ENCODE results near the gene MSH2.
"Not testable (repeated sequence)": the region's sequence is repeated elsewhere in the genome, so short reads cannot be mapped to it uniquely, and the experiment has no call there.

MSH2 gene

DNA sequence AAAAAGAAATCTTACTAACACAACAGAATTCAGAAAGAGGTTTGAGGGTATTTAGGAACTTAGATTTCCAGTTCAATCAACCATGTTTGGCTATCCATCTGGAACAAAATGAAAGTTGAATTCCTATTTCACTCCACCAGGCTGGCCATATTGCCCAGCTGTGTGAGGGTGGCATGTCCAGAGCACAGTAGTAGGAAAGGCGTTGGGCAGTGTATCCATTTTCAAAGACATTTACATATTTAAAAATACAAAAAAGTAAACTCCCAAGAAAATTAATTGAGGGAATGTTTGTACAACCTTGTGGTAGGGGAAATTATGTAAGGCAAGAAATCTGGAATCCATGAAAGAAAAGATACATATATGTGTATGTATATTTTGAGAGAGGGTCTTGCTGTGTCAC lies 21.5 kb upstream of the MSH2 start:
- Histone ChIP-seq H3K9me3 (ENCODE audit: control insufficient read depth, insufficient read depth, low read length) (no peaks in the 10 kb centered on the region), H3K4me3 (ENCODE audit: low read depth, low read length) (no peak overlapping the region), H3K36me3 (ENCODE audit: control insufficient read depth, insufficient read depth, low read length) (peaks cover 33% of the 10 kb centered on the region), H3K4me1 (ENCODE audit: control insufficient read depth, insufficient read depth, low read length) (no peaks in the 10 kb centered on the region), H3K27me3 (ENCODE audit: control insufficient read depth, insufficient read depth, low read length) (no peaks in the 10 kb centered on the region), H3K9ac (ENCODE audit: low read depth, low read length) (no peak overlapping the region)

DNA sequence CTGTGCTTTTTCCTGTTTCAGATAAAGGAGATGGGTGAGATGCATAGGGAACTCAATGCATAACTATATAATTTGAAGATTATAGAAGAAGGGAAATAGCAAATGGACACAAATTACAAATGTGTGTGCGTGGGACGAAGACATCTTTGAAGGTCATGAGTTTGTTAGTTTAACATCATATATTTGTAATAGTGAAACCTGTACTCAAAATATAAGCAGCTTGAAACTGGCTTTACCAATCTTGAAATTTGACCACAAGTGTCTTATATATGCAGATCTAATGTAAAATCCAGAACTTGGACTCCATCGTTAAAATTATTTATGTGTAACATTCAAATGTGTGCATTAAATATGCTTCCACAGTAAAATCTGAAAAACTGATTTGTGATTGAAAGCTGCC lies 16.4 kb upstream of the MSH2 start:
- Histone ChIP-seq H3K4me1 (ENCODE audit: control insufficient read depth, insufficient read depth, low read length) (no peaks in the 10 kb centered on the region), H3K9me3 (ENCODE audit: control insufficient read depth, insufficient read depth, low read length) (no peaks in the 10 kb centered on the region), H3K36me3 (ENCODE audit: control insufficient read depth, insufficient read depth, low read length) (peaks cover 7% of the 10 kb centered on the region), H3K27me3 (ENCODE audit: control insufficient read depth, insufficient read depth, low read length) (no peaks in the 10 kb centered on the region), H3K4me3 (ENCODE audit: low read depth, low read length) (no peak overlapping the region), H3K9ac (ENCODE audit: low read depth, low read length) (no peak overlapping the region)

DNA sequence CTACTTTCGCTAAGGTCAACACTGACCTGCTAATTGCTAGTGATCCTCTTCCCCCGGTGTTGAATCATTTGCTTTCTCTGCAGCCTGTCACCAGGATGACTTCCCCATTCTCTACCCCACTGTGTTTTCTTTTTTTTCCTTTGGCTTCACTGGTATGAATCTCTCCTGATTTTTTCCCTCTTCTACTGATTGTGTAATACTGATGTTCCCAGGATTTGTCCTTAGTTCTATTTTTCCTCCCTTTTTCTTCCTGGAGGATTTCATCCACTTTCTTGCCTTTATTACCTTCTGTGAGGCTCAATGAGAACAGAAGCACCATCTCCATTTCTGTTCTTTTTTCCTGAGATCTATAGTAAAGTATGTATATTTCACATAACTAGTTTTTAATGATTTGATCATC lies 14.1 kb upstream of the MSH2 start:
- Histone ChIP-seq H3K36me3 (ENCODE audit: control insufficient read depth, insufficient read depth, low read length) (no peaks in the 10 kb centered on the region), H3K4me1 (ENCODE audit: control insufficient read depth, insufficient read depth, low read length) (no peaks in the 10 kb centered on the region), H3K4me3 (ENCODE audit: low read depth, low read length) (no peak overlapping the region), H3K9me3 (ENCODE audit: control insufficient read depth, insufficient read depth, low read length) (no peaks in the 10 kb centered on the region), H3K27me3 (ENCODE audit: control insufficient read depth, insufficient read depth, low read length) (no peaks in the 10 kb centered on the region), H3K9ac (ENCODE audit: low read depth, low read length) (no peak overlapping the region)

DNA sequence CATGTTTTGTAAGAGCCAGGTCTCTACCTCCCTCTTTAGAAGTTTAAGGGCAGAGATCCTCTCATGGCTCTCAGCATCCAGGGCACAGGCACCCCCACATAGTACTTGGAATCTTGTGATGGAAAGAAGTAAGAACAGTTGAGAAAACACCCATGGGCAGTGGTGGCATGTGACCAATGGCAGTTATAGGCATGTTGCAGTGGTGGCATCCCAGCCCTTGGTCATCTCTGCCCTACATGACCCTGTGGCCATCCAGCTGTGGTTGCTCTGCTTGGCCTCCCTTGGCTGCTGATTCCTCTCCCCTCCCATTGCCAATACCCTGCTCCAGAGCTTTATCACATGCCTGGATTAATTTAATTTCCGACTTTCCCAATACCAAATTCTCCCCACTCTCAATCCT lies 13.3 kb upstream of the MSH2 start:
- H3K9me3 ChIP-seq (ENCODE audit: control insufficient read depth, insufficient read depth, low read length), result no peaks in the 10 kb centered on the region
- no peaks in the 10 kb centered on the region for H3K27me3 ChIP-seq (ENCODE audit: control insufficient read depth, insufficient read depth, low read length)
- no peaks in the 10 kb centered on the region for H3K4me1 ChIP-seq (ENCODE audit: control insufficient read depth, insufficient read depth, low read length)
- no peak overlapping the region for H3K4me3 ChIP-seq (ENCODE audit: low read depth, low read length)
- no peaks in the 10 kb centered on the region for H3K36me3 ChIP-seq (ENCODE audit: control insufficient read depth, insufficient read depth, low read length)
- no peak overlapping the region for H3K9ac ChIP-seq (ENCODE audit: low read depth, low read length)

DNA sequence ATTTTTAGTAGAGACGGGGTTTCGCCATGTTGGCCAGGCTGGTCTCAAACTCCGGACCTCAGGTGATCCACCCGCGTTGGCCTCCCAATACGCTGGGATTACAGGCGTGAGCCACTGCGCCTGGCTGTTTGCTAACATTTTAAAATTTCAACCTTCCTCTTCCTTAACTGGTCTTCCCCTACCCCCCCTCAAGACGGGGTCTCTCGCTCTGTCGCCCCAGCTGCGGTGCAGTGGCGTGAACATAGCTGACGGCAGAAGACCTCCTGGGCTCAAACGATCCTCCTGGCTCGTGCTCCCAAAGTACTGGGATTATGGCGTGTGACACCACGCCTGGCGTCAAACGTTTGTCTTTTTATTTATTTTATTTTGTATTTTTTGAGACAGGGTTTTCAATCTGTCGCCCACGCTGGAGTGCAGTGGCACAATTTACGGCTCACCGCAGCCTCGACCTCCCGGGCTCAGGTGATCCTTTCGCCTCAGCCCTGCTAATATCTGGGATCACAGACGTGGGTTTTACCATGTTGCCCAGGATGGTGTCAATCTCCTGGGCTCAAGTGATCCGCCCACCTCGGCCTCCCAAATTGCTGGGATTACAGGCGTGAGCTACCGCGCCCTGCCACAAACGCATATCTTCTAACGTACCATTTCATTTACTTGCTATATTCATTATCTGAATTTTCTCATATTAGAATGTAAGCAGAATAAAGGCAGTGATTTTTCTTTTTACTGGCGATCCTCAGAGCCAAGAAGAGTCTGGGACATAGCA lies 984 bp upstream of the MSH2 start:
- H3K27me3 ChIP-seq (ENCODE audit: control insufficient read depth, insufficient read depth, low read length), result no peaks in the 10 kb centered on the region
- H3K4me3 ChIP-seq (ENCODE audit: low read depth, low read length), result peak overlapping the region; percentile 93
- H3K36me3 ChIP-seq (ENCODE audit: control insufficient read depth, insufficient read depth, low read length), result peaks cover under 1% of the 10 kb centered on the region
- no peaks in the 10 kb centered on the region for H3K9me3 ChIP-seq (ENCODE audit: control insufficient read depth, insufficient read depth, low read length)
- peaks cover 5% of the 10 kb centered on the region for H3K4me1 ChIP-seq (ENCODE audit: control insufficient read depth, insufficient read depth, low read length)
- H3K9ac ChIP-seq (ENCODE audit: low read depth, low read length), result peak overlapping the region; percentile 74

DNA sequence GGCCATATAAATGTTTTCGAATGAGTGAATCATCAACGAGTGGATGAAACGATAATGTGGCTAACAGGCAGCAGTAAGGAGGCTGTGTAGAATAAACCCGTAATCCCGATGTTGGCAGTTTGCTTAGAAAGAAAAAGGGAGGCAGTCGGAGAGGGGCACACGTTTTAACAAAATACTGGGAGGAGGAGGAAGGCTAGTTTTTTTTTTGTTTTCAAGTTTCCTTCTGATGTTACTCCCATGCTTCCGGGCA lies 476 bp upstream of the MSH2 start:
- H3K4me1 ChIP-seq (ENCODE audit: control insufficient read depth, insufficient read depth, low read length), result peaks cover 7% of the 10 kb centered on the region

DNA sequence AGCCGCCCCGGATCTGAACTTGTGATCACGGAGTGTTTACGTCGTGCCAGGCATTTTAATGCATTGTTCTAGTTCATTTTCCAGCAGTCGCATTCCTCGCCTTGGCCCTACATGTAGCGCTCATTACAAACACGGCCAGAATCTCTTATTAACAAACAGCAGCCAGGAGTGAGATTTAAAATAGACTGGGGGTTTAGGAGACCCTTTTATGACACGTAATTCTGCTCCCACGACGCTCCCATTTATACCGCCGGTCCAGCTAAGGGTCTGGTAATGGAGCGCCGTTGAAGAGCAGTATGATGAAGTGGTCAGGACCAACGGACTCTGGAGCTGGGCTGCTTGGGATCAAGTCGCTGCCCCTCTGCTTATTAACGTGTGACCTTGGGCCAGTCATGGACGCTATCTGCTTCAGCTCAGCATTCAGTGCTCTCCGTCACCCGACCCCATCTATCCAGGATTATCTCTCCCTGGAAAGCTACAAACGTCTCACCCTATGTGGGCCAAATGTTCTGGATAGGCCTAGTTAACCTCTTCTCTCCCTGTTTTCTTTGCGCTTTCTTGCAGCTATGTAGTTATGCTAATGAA lies 745 bp downstream of the MSH2 start:
- H3K9ac ChIP-seq (ENCODE audit: low read depth, low read length), result peak overlapping the region; percentile 70
- peaks cover 5% of the 10 kb centered on the region for H3K36me3 ChIP-seq (ENCODE audit: control insufficient read depth, insufficient read depth, low read length)
- H3K4me3 ChIP-seq (ENCODE audit: low read depth, low read length), result peak overlapping the region; percentile 93
- H3K27me3 ChIP-seq (ENCODE audit: control insufficient read depth, insufficient read depth, low read length), result no peaks in the 10 kb centered on the region
- H3K4me1 ChIP-seq (ENCODE audit: control insufficient read depth, insufficient read depth, low read length), result peaks cover 9% of the 10 kb centered on the region
- H3K9me3 ChIP-seq (ENCODE audit: control insufficient read depth, insufficient read depth, low read length), result no peaks in the 10 kb centered on the region

More for the DNA sequence above, 476 bp upstream of the MSH2 start:
- Histone ChIP-seq H3K9me3 (ENCODE audit: control insufficient read depth, insufficient read depth, low read length) (no peaks in the 10 kb centered on the region), H3K4me3 (ENCODE audit: low read depth, low read length) (peak overlapping the region; percentile 93), H3K27me3 (ENCODE audit: control insufficient read depth, insufficient read depth, low read length) (no peaks in the 10 kb centered on the region), H3K9ac (ENCODE audit: low read depth, low read length) (peak overlapping the region; percentile 74), H3K36me3 (ENCODE audit: control insufficient read depth, insufficient read depth, low read length) (peaks cover 5% of the 10 kb centered on the region)

DNA sequence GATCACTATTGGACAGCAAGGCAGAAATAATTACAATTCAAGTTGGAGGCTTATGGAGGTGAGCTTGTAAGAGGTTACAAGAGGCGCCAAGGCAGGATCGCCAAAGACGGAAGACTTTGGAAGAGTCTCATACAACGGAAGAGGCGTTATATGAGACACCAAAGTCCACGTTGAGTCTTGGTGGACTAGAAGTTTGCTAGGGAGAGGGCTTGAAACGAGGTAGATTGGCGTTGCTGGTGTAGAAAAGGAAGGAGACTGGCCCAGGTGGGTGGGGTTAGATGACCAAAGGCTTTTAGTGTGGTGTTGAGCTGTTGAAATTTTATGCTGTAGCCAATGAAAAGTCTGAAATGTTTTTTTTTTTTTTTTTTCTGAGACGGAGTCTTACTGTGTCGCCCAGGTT lies 1.4 kb downstream of the MSH2 start:
- H3K4me3 ChIP-seq (ENCODE audit: low read depth, low read length), result peak overlapping the region; percentile 93
- H3K4me1 ChIP-seq (ENCODE audit: control insufficient read depth, insufficient read depth, low read length), result peaks cover 9% of the 10 kb centered on the region
- no peaks in the 10 kb centered on the region for H3K27me3 ChIP-seq (ENCODE audit: control insufficient read depth, insufficient read depth, low read length)
- no peaks in the 10 kb centered on the region for H3K9me3 ChIP-seq (ENCODE audit: control insufficient read depth, insufficient read depth, low read length)
- peak overlapping the region; percentile 70 for H3K9ac ChIP-seq (ENCODE audit: low read depth, low read length)
- H3K36me3 ChIP-seq (ENCODE audit: control insufficient read depth, insufficient read depth, low read length), result peaks cover 5% of the 10 kb centered on the region

DNA sequence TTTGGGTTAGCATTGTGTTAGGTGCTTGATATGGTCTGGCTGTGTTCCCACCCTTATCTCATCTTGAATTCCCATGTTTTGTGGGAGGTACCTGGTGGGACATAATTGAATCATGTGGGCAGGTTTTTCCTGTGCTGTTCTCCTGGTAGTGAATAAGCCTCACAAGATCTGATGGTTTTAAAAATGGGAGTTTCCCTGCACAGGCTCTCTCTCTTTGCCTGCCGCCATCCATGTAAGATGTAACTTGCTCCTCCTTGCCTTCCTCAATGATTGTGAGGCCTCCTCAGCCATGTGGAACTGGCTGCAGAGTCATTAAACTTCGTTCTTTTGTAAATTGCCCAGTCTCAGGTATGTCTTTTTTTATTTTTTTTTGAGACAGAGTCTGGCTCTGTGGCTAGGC lies 2.8 kb downstream of the MSH2 start:
- Histone ChIP-seq H3K9ac (ENCODE audit: low read depth, low read length) (no peak overlapping the region), H3K4me1 (ENCODE audit: control insufficient read depth, insufficient read depth, low read length) (peaks cover 9% of the 10 kb centered on the region), H3K36me3 (ENCODE audit: control insufficient read depth, insufficient read depth, low read length) (peaks cover 5% of the 10 kb centered on the region), H3K4me3 (ENCODE audit: low read depth, low read length) (no peak overlapping the region), H3K27me3 (ENCODE audit: control insufficient read depth, insufficient read depth, low read length) (no peaks in the 10 kb centered on the region), H3K9me3 (ENCODE audit: control insufficient read depth, insufficient read depth, low read length) (no peaks in the 10 kb centered on the region)

DNA sequence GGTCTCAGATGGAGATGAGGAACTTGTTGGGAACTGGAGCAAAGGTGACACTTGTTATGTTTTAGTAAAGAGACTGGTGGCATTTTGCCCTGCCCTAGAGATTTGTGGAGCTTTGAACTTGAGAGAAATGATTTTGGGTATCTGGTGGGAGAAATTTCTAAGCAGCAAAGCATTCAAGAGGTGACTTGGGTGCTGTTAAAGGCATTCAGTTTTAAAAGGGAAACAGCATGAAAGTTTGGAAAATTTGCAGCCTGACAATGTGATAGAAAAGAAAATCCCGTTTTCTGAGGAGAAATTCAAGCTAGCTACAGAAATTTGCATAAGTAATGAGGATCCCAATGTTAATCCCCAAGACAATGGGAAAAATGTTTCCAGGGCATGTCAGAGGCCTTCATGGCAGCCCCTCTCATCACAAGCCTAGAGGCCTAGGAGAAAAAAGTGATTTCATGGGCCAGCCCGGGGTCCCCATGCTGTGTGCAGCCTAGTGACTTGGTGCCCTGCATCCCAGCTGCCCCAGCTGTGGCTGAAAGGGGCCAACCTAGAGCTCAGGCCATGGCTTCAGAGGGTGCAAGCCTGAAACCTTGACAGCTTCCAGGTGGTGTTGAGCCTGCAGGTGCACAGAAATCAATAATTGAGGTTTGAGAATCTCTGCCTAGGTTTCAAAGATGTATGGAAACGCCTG lies 3.8 kb downstream of the MSH2 start:
- H3K4me3 ChIP-seq (ENCODE audit: low read depth, low read length), result peak overlapping the region; percentile 3
- not testable (repeated sequence) for H3K4me1 ChIP-seq (ENCODE audit: control insufficient read depth, insufficient read depth, low read length); H3K9ac ChIP-seq (ENCODE audit: low read depth, low read length); H3K9me3 ChIP-seq (ENCODE audit: control insufficient read depth, insufficient read depth, low read length); H3K27me3 ChIP-seq (ENCODE audit: control insufficient read depth, insufficient read depth, low read length)
- peaks cover 14% of the 10 kb centered on the region for H3K36me3 ChIP-seq (ENCODE audit: control insufficient read depth, insufficient read depth, low read length)

DNA sequence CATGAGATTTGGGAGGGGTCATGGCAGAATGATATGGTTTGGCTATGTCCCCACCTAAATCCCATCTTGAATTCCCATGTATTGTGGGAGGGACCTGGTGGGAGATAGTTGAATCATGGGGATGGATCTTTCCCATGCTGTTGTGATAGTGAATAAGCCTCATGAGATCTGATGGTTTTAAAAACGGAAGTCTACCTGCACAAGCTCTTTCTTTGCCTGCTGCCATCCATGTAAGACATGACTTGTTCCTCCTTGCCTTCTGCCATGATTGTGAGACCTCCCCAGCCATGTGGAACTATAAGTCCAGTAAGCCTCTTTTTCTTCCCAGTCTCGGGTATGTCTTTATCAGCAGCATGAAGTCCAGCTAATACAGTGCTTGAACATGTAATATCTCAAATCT lies 5.0 kb downstream of the MSH2 start:
- not testable (repeated sequence) for H3K27me3 ChIP-seq (ENCODE audit: control insufficient read depth, insufficient read depth, low read length); H3K9me3 ChIP-seq (ENCODE audit: control insufficient read depth, insufficient read depth, low read length); H3K9ac ChIP-seq (ENCODE audit: low read depth, low read length); H3K4me1 ChIP-seq (ENCODE audit: control insufficient read depth, insufficient read depth, low read length); H3K4me3 ChIP-seq (ENCODE audit: low read depth, low read length)
- H3K36me3 ChIP-seq (ENCODE audit: control insufficient read depth, insufficient read depth, low read length), result peaks cover 15% of the 10 kb centered on the region

All from iPS-15b (cell line).